ENCODE data around the gene NAV2.
"Not testable (repeated sequence)": the region's sequence is repeated elsewhere in the genome, so short reads cannot be mapped to it uniquely, and the experiment has no call there.

The NAV2 gene

GRCh38 chr11:19985111-19985510, 272.5 kb downstream of the NAV2 start:
- no peak for DNase-seq

GRCh38 chr11:19987331-19987801, 274.7 kb downstream of the NAV2 start:
- no peak for DNase-seq

- DNase-seq: no peak
Measured at GRCh38 chr11:19988598-19988997, 276.0 kb downstream of the NAV2 start.

- no peak for DNase-seq
Measured at GRCh38 chr11:19989191-19989590, 276.6 kb downstream of the NAV2 start.

GRCh38 chr11:19992162-19992561, 279.5 kb downstream of the NAV2 start:
- DNase-seq: no peak

- DNase-seq: no peak
Measured at GRCh38 chr11:19992998-19993397, 280.4 kb downstream of the NAV2 start.

- DNase-seq: no peak
Measured at GRCh38 chr11:19994672-19995071, 282.0 kb downstream of the NAV2 start.

- DNase-seq: no peak
Measured at GRCh38 chr11:19995145-19995544, 282.5 kb downstream of the NAV2 start.

GRCh38 chr11:19996571-19996970, 283.9 kb downstream of the NAV2 start:
- no peak for DNase-seq

GRCh38 chr11:20000022-20000350, 287.3 kb downstream of the NAV2 start:
- DNase-seq: no peak

- DNase-seq: no peak
Measured at GRCh38 chr11:20000351-20001134, 287.9 kb downstream of the NAV2 start.

GRCh38 chr11:20002312-20003216, 289.9 kb downstream of the NAV2 start:
- no peak for DNase-seq

GRCh38 chr11:20003351-20003750, 290.7 kb downstream of the NAV2 start:
- DNase-seq: no peak

GRCh38 chr11:20004866-20005265, 292.2 kb downstream of the NAV2 start:
- DNase-seq: no peak

GRCh38 chr11:20005747-20006146, 293.1 kb downstream of the NAV2 start:
- DNase-seq: no peak

- not testable (repeated sequence) for DNase-seq
Measured at GRCh38 chr11:20006618-20007017, 294.0 kb downstream of the NAV2 start.

- DNase-seq: no peak
Measured at GRCh38 chr11:20007386-20007785, 294.7 kb downstream of the NAV2 start.

GRCh38 chr11:20008190-20008870, 295.7 kb downstream of the NAV2 start:
- DNase-seq: no peak

- DNase-seq: no peak
Measured at GRCh38 chr11:20008871-20009644, 296.4 kb downstream of the NAV2 start.

- no peak for DNase-seq
Measured at GRCh38 chr11:20010156-20010850, 297.7 kb downstream of the NAV2 start.

- DNase-seq: no peak
Measured at GRCh38 chr11:20010851-20011225, 298.2 kb downstream of the NAV2 start.

Measured in stimulated activated CD4-positive, alpha-beta T cell treated with anti-CD3 and anti-CD28 coated beads, Interleukin-12 subunit alpha, Interleukin-12 subunit beta, amount 100 ng/mL, for 4 hours (primary cell).